DOHH2 (cell line): ENCODE data around the gene PCDHGB1.
"Not testable (repeated sequence)": the region's sequence is repeated elsewhere in the genome, so short reads cannot be mapped to it uniquely, and the experiment has no call there.

ENCODE experiments used
- EZH2phosphoT487 ChIP-seq: fragments of 200-600 bp; sonication (generic); IDR thresholded peaks from 2 replicates; pipeline ENCODE4 v1.6.1; 2017; ENCODE audit warnings: borderline replicate concordance, mild to moderate bottlenecking, antibody characterized with exemption, low read length, moderate library complexity, mixed read lengths
- TF ChIP-seq, protein P1 (sequence below): fragments of 200-600 bp; sonication (generic); IDR thresholded peaks from one replicate; pipeline ENCODE4 v1.5.1; 2014; ENCODE audit warnings: antibody characterized with exemption, mild to moderate bottlenecking, low read depth, low read length; ENCODE audit not compliant: poor library complexity, severe bottlenecking

GRCh38 chr5:141340781-141341354 is 9.0 kb upstream of the PCDHGB1 start:
- TF ChIP-seq, protein P1, sequence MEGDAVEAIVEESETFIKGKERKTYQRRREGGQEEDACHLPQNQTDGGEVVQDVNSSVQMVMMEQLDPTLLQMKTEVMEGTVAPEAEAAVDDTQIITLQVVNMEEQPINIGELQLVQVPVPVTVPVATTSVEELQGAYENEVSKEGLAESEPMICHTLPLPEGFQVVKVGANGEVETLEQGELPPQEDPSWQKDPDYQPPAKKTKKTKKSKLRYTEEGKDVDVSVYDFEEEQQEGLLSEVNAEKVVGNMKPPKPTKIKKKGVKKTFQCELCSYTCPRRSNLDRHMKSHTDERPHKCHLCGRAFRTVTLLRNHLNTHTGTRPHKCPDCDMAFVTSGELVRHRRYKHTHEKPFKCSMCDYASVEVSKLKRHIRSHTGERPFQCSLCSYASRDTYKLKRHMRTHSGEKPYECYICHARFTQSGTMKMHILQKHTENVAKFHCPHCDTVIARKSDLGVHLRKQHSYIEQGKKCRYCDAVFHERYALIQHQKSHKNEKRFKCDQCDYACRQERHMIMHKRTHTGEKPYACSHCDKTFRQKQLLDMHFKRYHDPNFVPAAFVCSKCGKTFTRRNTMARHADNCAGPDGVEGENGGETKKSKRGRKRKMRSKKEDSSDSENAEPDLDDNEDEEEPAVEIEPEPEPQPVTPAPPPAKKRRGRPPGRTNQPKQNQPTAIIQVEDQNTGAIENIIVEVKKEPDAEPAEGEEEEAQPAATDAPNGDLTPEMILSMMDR = not testable (repeated sequence)
- TF ChIP-seq EZH2phosphoT487 = not testable (repeated sequence)
